ENCODE data around the gene GPS2.

DNA sequence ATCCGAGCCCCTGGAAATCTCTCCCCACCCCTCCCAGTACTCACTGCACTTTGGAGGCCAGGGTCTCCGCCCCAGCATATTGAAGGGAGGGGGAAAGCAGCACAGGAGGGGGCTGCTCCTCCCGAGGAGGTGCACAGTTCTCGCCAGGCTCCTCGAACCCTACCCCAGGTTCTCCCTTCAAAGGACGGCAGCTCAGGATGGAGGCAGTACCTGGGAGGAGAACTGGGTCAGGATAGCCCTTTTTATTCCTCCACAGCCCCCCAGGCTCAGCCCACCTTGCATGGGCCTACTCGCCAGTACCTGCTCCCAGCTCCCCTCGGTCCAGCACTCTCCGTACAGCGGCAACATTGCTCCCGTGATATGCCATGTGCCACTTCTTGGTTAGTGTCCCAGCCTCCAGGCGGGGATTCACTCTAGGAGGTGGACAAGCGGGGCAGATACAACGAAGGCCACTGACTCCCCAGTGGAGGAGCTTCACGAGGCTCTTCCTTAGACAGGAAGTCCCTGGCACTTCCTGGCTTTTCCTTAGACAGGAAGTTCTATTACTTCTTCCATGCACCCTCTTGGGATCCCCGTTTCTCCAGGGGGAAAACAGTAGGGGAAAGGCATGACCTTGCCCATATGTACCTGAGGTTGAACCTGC lies 2.1 kb upstream of the GPS2 start:
- TF ChIP-seq, protein P1, sequence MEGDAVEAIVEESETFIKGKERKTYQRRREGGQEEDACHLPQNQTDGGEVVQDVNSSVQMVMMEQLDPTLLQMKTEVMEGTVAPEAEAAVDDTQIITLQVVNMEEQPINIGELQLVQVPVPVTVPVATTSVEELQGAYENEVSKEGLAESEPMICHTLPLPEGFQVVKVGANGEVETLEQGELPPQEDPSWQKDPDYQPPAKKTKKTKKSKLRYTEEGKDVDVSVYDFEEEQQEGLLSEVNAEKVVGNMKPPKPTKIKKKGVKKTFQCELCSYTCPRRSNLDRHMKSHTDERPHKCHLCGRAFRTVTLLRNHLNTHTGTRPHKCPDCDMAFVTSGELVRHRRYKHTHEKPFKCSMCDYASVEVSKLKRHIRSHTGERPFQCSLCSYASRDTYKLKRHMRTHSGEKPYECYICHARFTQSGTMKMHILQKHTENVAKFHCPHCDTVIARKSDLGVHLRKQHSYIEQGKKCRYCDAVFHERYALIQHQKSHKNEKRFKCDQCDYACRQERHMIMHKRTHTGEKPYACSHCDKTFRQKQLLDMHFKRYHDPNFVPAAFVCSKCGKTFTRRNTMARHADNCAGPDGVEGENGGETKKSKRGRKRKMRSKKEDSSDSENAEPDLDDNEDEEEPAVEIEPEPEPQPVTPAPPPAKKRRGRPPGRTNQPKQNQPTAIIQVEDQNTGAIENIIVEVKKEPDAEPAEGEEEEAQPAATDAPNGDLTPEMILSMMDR (IDR thresholded peaks at IDR 0.05) = no peak
- no peak for TF ChIP-seq EZH2 (IDR thresholded peaks at IDR 0.05; ENCODE audit: borderline replicate concordance, insufficient read depth, low read depth, low read length, poor library complexity, severe bottlenecking)
